ENCODE measurements around the gene DGCR2.
"Not testable (repeated sequence)": the region's sequence is repeated elsewhere in the genome, so short reads cannot be mapped to it uniquely, and the experiment has no call there.

Gene DGCR2

DNA sequence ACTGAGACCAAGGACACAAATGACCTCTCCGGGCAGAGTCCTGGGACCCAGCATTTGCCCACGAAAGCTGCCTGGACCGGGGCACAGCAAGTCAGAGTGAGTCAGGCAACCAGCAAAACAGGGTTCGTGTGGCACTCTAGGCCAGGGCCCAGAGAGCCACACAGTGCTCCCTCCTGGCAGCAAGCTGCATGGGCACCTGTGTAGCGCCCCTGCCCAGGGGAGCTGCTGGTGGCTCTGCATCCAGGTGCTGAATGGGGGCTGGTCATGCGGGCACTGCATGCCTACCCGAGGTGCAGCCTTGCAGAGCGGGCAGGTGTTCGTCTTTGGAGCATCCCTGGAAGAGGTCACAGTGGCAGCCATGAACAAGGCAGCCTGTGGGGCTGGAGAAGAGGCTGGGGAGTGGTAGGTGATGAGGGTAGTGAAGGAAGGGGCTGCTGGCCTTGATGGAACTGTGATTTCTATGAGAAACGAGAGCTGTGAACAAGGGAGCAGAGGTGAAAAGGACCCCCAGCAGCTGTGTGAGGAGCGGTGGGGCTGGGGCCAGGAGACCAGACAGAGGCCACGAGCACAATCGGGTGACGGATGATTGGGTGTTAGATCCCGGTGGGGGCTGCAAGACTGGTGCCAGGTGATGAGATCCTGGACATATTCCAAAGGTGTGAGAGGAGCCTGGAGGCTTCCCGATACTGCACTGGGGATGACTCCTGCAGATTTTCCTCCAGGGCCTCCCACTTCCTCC lies 63.3 kb downstream of the DGCR2 start:
- TF ChIP-seq, protein P1, sequence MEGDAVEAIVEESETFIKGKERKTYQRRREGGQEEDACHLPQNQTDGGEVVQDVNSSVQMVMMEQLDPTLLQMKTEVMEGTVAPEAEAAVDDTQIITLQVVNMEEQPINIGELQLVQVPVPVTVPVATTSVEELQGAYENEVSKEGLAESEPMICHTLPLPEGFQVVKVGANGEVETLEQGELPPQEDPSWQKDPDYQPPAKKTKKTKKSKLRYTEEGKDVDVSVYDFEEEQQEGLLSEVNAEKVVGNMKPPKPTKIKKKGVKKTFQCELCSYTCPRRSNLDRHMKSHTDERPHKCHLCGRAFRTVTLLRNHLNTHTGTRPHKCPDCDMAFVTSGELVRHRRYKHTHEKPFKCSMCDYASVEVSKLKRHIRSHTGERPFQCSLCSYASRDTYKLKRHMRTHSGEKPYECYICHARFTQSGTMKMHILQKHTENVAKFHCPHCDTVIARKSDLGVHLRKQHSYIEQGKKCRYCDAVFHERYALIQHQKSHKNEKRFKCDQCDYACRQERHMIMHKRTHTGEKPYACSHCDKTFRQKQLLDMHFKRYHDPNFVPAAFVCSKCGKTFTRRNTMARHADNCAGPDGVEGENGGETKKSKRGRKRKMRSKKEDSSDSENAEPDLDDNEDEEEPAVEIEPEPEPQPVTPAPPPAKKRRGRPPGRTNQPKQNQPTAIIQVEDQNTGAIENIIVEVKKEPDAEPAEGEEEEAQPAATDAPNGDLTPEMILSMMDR (conservative IDR thresholded peaks at IDR 0.05), result no peak
- TF ChIP-seq ZFX (IDR thresholded peaks at IDR 0.05), result no peak
- no peak overlapping the region for H3K27ac ChIP-seq

DNA sequence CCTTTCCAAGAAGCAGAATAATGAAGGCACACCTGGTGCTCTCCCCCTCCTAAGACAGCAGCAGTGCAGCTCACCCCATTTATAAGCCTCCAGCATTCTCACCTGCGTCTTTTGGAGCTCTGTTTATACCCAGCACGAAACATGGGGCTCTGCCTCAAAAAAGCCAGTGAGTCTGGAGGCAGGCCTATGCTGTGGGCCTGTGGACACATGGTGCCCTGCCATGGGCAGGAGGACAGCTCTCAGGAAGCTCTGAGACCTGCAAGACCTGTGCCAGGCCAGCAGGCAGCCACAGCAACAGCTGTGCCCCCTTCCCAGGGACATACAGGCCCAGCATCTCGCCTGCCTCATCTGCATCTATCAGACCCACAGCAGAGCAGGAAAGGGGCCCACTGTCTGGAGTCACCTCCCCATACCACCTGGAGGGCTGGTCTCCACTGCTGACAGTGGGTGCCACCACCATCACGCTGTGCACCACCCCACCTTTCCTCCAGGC lies 64.2 kb downstream of the DGCR2 start:
- TF ChIP-seq, protein P1 (conservative IDR thresholded peaks at IDR 0.05), result no peak
- no peak for TF ChIP-seq ZFX (IDR thresholded peaks at IDR 0.05)
- H3K27ac ChIP-seq, result no peak overlapping the region

DNA sequence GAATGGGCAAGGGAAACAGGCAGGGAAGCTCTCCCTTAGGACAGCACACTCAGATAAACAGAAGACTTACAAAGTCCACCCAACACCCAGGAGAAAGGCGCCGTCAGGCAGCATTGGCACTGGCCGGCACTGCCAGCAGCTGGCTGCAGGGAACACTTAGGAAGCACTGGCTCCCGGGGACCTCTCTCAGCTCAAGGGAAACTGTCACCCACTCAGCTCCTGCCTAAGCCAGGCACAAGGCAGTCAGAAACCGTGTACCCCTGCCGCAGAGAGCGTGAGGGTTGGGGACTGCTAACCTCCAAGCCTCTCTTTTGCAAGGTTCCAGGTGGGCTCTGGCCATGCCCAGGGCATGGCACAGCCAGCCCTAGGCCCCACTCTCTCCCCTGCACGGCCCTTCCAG lies 64.7 kb downstream of the DGCR2 start:
- TF ChIP-seq, protein P1 (conservative IDR thresholded peaks at IDR 0.05), result no peak
- H3K27ac ChIP-seq, result no peak overlapping the region

DNA sequence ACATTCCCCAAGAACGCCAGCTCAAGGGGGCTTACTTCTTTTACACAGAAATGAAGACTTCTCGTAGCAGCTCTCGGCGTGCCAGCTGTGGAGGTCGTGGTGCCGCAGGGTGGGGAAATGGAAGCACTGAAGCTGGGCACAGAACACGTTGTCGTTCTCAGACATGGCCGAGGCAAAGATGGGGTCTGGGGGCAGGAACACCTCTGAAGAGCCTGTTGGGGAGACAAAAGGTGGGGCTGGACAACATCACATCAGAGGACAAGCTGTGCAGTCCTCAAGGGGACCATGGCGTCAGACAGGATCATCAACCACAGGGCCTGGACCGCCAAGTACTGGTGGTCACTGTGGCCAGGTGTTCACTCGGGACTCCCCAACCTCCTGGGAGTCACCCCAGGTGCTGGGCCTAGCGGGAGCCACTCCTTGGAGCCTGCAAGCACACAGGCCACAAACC lies 65.2 kb downstream of the DGCR2 start:
- H3K27ac ChIP-seq, result no peak overlapping the region
- TF ChIP-seq, protein P1 (conservative IDR thresholded peaks at IDR 0.05), result no peak
- TF ChIP-seq ZFX (IDR thresholded peaks at IDR 0.05), result no peak

DNA sequence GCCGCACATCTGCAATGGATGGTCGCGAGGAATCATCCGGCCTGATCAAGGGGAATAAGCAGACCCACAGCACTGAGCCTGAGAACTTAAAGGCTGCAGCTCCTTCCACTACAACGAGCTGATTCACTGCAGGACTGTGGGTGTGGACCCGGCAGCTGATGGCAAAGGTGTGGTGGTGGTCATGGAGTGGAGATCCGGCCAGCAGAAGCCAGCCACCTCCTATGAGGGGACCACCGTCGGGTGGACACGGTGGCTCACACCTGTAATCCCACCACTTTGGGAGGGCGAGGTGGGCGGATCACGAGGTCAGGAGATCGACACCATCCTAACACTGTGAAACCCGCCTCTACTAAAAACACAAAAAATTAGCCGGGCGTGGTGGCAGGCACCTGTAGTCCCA lies 66.4 kb downstream of the DGCR2 start:
- TF ChIP-seq ZFX (IDR thresholded peaks at IDR 0.05), result no peak
- TF ChIP-seq, protein P1 (conservative IDR thresholded peaks at IDR 0.05), result no peak
- H3K27ac ChIP-seq, result no peak overlapping the region

DNA sequence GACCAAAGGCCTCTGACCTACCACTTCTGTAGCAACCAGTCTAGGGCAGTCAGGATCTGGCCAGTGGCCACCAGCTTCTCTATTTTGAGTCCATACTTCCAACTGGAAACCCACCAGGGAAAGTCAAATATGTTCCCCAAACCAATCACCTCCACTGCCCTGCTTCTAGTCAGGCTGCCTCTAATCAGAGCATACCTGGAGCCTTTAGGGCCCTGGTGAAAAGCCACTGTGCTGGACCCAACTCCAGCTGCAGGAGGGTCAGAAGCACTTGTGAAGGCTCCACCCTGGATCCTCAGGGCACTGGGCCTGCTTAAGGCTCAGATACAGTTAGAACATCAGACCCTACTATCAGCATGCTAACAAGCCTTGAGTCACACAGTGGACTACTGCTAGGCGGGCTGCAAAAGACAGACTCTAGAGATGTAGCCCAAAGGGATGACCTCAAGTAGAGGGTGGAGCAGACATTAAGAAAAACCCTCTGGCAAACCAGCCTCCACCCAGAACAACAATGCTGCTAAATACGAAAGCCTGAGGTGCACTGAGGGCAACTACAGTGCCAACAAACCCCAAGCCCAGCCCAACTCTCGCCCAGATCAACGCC lies 69.2 kb downstream of the DGCR2 start:
- TF ChIP-seq, protein P1 (conservative IDR thresholded peaks at IDR 0.05), result no peak
- no peak for TF ChIP-seq ZFX (IDR thresholded peaks at IDR 0.05)
- H3K27ac ChIP-seq, result no peak overlapping the region

DNA sequence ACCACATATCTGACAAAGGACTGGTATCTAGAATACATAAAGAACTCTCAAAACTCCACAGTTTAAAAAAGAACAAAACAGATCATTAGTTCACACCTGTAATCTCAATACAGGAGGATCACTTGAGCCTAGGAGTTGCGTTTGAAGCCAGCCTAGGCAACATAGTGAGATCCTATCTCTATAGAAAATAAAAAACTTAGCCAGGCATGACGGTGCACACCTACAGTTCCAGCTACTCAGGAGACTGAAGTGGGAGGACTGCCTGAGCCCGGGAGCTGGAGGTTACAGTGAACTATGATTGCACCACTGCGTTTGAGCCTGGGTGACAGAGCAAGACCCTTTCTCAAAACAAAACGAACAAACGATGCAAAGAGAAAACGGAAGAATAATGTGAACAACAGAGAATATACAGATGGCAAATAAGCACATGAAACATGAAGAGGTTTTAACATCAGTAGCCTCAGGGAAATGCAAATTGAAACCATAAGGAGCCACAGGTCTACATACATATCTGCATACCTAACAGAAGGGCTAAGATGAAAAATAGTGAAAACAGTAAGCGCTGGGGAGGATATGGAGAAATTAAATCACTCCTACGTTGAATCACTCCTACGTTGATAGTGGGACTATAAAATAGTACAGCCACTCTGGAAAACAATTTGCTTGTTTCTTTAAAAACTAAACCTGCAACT lies 70.7 kb downstream of the DGCR2 start:
- no peak for TF ChIP-seq ZFX (IDR thresholded peaks at IDR 0.05)
- TF ChIP-seq, protein P1 (conservative IDR thresholded peaks at IDR 0.05), result no peak

DNA sequence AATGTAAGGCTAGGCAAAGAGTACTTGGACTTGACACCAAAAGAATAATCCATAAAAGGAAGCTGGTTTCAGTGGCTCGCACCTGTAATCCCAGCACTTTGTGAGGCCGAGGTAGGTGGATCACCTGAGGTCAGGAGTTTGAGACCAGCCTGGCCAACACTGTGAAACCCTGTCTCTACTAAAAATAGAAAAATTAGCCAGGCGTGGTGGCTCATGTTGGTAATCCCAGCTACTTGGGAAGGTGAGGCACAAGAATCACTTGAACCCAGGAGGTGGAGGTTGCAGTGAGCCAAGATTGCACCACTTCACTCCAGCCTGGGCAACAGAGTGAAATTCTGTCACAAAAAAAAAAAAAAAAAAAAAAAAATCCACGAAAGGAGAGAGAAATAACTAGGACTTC lies 71.4 kb downstream of the DGCR2 start:
- not testable (repeated sequence) for H3K27ac ChIP-seq

More for the DNA sequence above, 70.7 kb downstream of the DGCR2 start:
- no peak overlapping the region for H3K27ac ChIP-seq

Measured in C4-2B (cell line).